Large intestine (tissue), 3 donors: ENCODE results near the gene ROBO2. TPM values are rescaled to one million over a fixed set of nuclear protein-coding genes. Genes with fewer than 3 reads are reported as not detected.

Experiments used
- DNase-seq, 2 donors: peaks; one replicate each; pipeline versions ENCODE4 v3.0.0 to v3.0.0-alpha.2; 2013
- H3K27ac ChIP-seq: one replicate; pipeline ENCODE4 v1.5.1; 2013; ENCODE audit warnings: low read length
- H3K27me3 ChIP-seq: 2 replicates; pipeline ENCODE4 v1.6.1; 2013; ENCODE audit warnings: low read length; ENCODE audit not compliant: control insufficient read depth, insufficient read depth
- H3K36me3 ChIP-seq: 2 replicates; pipeline ENCODE4 v1.6.1; 2013; ENCODE audit warnings: low read length; ENCODE audit not compliant: control insufficient read depth, insufficient read depth
- H3K4me1 ChIP-seq: one replicate; pipeline ENCODE4 v1.6.1; 2013; ENCODE audit warnings: low read length; ENCODE audit not compliant: control insufficient read depth, insufficient read depth
- H3K4me3 ChIP-seq: one replicate; pipeline ENCODE4 v1.5.1; 2013; ENCODE audit warnings: low read length
- H3K9me3 ChIP-seq: one replicate; pipeline ENCODE4 v1.6.1; 2013; ENCODE audit warnings: mild to moderate bottlenecking, low read depth, low read length, moderate library complexity; ENCODE audit not compliant: control insufficient read depth
- WGBS: methylation state at CpG from one replicate; pipeline ENCODE4 v1.1.5; 2013; ENCODE audit warnings: low lambda C conversion rate; ENCODE audit not compliant: insufficient coverage; 5-methylcytosine and 5-hydroxymethylcytosine counted together
- polyA plus RNA-seq: library from polyadenylated mRNA; unstranded; fragments of 120-200 nt; gene quantifications from one replicate; pipeline ENCODE4 v1.2.1, GENCODE V29; 2013

Gene ROBO2
- polyA plus RNA-seq, 1 donor = 9.6 TPM

DNA sequence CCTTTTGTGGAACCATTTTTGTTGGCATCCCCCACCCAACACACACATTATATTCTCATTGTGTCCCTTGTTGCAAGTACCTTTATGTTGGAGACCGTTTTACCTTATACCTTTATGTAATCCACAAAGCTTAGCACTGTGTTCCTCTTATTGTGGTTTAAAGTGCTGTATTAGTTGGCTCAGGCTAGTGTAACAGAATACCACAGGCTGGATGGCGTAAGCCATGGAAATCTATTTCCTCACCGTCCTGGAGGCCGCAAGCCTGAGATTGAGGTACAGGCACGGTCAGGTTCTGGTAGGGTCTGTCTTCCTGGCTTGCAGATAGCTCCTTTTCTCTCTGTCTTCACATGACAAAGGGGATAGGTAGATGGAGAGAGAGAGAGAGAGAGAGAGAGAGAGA lies 302.8 kb downstream of the ROBO2 start:
- Histone ChIP-seq H3K27me3 (no peaks in the 10 kb centered on the region), H3K4me3 (no peak overlapping the region), H3K27ac (no peak overlapping the region), H3K9me3 (no peaks in the 10 kb centered on the region), H3K36me3 (no peaks in the 10 kb centered on the region), H3K4me1 (no peaks in the 10 kb centered on the region)
- WGBS = no CpG with 5 or more reads among the region's 5 CpGs
- DNase-seq = no peak

DNA sequence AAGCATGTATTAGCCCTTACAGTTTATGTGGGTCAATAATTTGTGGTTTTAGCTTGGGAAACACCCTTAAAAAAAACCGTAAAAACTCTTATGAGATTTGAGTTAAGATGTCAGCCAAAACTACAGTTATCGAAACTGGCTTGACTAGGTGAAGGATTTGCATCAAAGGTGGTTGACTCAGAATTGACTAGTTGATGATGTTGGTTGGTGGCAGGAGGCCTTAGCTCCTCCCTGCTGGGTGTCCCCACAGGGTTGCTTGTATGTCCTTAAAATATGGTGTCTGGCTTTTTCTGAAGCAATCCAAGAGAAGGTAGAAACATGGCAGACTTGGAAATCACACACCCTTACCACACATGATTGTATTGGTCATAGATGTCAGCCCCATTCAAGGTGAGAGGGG lies 305.1 kb downstream of the ROBO2 start:
- WGBS = 100% methylated on average over 2 of the region's 2 CpGs
- DNase-seq = no peak

DNA sequence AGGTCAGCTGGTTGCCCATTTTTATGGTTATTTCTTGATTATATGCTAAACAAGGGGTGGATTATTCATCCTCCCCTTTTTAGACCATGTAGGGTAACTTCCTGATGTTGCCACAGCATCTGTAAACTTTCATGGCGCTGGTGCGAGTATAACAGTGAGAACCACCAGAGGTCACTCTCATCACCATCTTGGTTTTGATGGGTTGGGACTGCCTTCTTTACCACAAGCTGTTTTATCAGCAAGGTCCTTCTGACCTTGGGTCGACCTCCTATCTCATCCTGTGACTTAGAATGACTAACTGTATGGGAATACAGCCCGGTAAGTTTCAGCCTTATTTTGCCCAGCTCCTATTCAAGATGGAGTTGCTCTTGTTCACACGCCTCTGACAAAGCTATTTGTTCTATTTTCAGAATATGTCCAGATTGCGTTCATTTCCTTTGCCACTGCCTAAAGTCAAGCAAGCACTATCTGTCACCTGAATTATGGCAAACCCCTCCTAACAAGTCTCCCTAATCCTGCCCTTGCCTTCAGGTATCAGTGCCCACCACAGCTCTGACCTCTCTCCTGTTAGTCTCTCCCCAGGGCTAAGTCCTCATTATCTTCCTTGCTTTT lies 308.5 kb downstream of the ROBO2 start:
- H3K4me3 ChIP-seq = no peak overlapping the region
- H3K4me1 ChIP-seq = no peaks in the 10 kb centered on the region
- H3K9me3 ChIP-seq = no peaks in the 10 kb centered on the region
- H3K27ac ChIP-seq = no peak overlapping the region
- H3K27me3 ChIP-seq = no peaks in the 10 kb centered on the region
- peak in 1 of 2 donors; percentile 9 for DNase-seq
- WGBS = no CpG with 5 or more reads among the region's 6 CpGs
- H3K36me3 ChIP-seq = no peaks in the 10 kb centered on the region

More for the DNA sequence above, 305.1 kb downstream of the ROBO2 start:
- Histone ChIP-seq H3K27ac (no peak overlapping the region), H3K36me3 (no peaks in the 10 kb centered on the region), H3K4me3 (no peak overlapping the region), H3K4me1 (no peaks in the 10 kb centered on the region), H3K9me3 (no peaks in the 10 kb centered on the region), H3K27me3 (no peaks in the 10 kb centered on the region)

DNA sequence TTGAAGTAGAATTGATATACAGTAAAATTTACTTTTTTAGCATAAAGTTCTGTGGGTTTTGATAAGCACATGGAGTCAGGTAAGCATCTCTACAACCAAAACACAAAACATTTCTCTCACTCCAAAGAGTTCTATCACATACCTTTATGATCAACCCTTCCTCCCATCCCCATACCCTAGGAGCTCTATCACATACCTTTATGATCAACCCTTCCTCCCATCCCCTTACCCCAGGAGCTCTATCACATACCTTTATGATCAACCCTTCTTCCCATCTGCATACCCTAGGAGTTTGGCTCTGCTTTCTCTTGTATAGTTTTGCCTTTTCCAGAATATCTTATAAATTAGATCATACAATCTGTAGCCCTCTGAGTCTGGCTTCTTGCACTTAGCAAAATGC lies 315.1 kb downstream of the ROBO2 start:
- Histone ChIP-seq H3K36me3 (no peaks in the 10 kb centered on the region), H3K27ac (no peak overlapping the region), H3K4me3 (no peak overlapping the region), H3K27me3 (no peaks in the 10 kb centered on the region), H3K4me1 (no peaks in the 10 kb centered on the region), H3K9me3 (no peaks in the 10 kb centered on the region)
- DNase-seq = no peak

DNA sequence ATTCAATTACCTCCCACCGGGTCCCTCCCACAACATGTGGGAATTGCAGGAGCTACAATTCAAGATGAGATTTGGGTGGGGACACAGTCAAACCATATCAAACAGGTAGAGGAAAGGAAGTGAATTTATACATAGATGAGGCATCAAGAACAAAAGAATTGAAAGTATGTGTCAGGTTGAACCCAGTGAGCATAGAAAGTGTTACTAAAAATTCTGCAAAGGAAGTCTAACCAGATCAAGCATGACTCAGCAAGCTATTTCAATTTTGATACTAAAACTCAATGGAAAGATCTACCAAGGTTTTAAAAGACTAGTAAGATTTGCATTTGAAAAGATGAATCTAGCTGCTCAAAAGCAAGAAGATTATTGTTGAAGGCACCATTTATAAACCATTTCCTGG lies 323.0 kb downstream of the ROBO2 start:
- no CpG with 5 or more reads among the region's 1 CpG for WGBS
- Histone ChIP-seq H3K27me3 (no peaks in the 10 kb centered on the region), H3K36me3 (no peaks in the 10 kb centered on the region), H3K27ac (no peak overlapping the region), H3K4me1 (no peaks in the 10 kb centered on the region), H3K4me3 (no peak overlapping the region), H3K9me3 (no peaks in the 10 kb centered on the region)
- DNase-seq = no peak

DNA sequence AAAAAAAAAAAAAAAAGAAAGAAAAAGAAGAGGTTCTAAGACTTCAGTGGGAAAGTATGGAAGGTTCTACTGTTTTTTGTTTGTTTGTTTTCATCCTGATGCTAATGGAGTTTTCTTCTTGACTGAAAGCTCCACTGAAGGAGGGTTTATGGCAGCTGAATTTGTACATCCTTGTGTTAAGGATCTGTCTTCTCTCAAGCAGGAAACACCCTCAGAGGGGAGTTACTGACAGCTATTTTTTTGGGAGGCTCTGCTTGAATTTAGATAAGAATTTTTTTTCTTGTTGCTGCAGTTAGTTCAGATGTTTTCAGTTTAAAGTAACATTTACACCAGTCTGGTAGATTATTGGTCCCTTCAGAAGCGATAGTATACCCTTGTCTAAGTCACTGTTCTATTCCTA lies 325.3 kb downstream of the ROBO2 start:
- H3K9me3 ChIP-seq = no peaks in the 10 kb centered on the region
- H3K36me3 ChIP-seq = no peaks in the 10 kb centered on the region
- no peak overlapping the region for H3K27ac ChIP-seq
- no peak overlapping the region for H3K4me3 ChIP-seq
- no CpG with 5 or more reads among the region's 1 CpG for WGBS
- no peaks in the 10 kb centered on the region for H3K4me1 ChIP-seq
- DNase-seq = no peak
- no peaks in the 10 kb centered on the region for H3K27me3 ChIP-seq

DNA sequence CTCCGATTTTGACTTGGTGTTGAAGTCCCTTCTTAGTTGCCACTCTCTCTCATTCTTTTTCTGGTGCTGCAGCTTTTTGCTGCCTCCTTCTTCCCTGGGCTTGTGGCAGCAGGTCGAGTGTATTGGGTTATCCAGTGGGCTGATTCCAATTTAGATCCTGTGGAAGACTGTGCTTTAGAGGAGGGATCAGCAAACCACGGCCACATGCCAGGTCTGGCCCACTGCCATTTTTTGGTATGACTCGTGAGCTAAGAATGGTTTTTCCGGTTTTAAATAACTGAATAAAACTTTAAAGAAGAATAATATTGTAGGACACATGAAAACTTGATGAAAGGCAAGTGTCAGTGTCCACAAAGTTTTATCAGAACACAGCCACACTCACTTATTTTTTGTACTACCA lies 330.5 kb downstream of the ROBO2 start:
- Histone ChIP-seq H3K9me3 (no peaks in the 10 kb centered on the region), H3K27me3 (no peaks in the 10 kb centered on the region), H3K36me3 (no peaks in the 10 kb centered on the region), H3K4me3 (no peak overlapping the region), H3K4me1 (no peaks in the 10 kb centered on the region), H3K27ac (no peak overlapping the region)
- WGBS = 100% methylated on average over 3 of the region's 5 CpGs
- DNase-seq = no peak

DNA sequence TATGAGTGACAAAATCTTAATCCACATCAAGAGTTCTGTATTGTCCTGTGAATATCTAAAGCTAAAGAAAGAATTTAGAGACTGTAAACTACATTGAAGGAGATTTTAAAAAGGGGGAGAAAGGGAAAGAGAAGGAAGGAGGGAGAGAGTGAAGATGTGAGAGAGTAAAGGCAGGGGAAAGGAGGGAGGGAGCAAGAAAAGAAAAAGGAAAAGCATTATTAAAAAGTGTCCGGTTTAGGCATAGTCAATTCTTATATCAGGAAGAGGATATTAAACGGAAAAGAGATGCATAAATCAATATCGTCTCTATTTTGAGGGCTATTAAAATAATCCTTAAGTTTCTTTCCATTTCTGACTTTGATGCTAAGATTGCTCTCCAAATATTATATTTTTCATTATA lies 332.1 kb downstream of the ROBO2 start:
- Histone ChIP-seq H3K9me3 (no peaks in the 10 kb centered on the region), H3K4me1 (no peaks in the 10 kb centered on the region), H3K36me3 (no peaks in the 10 kb centered on the region), H3K27ac (no peak overlapping the region), H3K27me3 (no peaks in the 10 kb centered on the region), H3K4me3 (no peak overlapping the region)
- WGBS = 76% methylated on average over 3 of the region's 3 CpGs
- no peak for DNase-seq

DNA sequence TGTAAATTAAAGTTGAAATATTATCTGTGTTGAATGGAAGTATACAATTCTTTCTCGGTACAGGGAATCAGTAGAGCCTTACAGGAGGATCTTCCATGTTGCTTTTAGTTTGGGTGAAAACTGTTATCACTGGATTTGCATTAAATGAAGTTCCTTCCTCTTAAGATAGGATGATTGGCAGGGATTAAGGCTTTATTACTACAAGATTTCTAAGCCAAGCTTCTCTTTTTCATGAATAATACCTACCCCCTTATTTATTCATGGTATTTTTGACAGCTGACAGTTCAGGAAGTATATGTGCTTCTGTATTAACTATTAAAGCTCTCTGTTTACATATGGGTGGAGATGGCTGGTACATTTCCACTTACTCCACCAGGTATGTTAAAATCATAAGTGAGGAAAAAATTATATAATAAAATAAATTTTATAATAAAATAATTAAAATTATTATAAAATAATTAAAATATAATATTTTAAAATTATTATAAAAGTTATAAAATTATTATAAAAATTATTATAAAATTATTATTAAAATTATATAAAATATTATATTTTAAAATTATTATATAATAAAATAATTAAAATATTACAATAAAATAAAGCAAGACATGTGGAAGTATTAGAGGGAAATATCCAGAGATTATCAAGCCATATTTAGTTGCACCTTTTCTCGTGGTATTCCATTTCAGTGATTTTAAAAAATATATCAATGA lies 332.9 kb downstream of the ROBO2 start:
- H3K27me3 ChIP-seq = no peaks in the 10 kb centered on the region
- 80% methylated on average over 1 of the region's 2 CpGs for WGBS
- no peak for DNase-seq
- H3K4me1 ChIP-seq = no peaks in the 10 kb centered on the region
- no peaks in the 10 kb centered on the region for H3K9me3 ChIP-seq
- H3K36me3 ChIP-seq = no peaks in the 10 kb centered on the region
- H3K27ac ChIP-seq = no peak overlapping the region
- no peak overlapping the region for H3K4me3 ChIP-seq

DNA sequence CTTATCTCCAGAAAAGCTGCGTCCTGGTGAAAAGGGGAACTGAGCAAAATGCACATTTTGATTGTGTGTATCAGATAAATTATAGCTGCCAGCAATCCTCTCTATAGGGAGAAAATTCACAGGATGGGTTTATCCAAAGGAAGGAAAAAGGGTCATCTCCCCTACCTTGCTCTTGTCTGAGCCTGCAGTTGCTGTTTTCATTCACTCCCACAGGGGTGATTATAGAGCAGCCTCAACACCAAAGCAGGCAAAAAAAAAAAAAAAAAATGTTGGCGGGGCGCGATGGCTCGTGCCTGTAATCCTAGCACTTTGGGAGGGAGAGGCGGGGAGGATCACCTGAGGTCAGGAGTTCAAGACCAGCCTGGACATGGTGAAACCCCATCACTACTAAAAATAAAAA lies 333.7 kb downstream of the ROBO2 start:
- H3K36me3 ChIP-seq = no peaks in the 10 kb centered on the region
- no peak for DNase-seq
- WGBS = no CpG with 5 or more reads among the region's 6 CpGs
- H3K27me3 ChIP-seq = no peaks in the 10 kb centered on the region
- no peaks in the 10 kb centered on the region for H3K9me3 ChIP-seq
- H3K4me3 ChIP-seq = no peak overlapping the region
- no peak overlapping the region for H3K27ac ChIP-seq
- H3K4me1 ChIP-seq = no peaks in the 10 kb centered on the region

DNA sequence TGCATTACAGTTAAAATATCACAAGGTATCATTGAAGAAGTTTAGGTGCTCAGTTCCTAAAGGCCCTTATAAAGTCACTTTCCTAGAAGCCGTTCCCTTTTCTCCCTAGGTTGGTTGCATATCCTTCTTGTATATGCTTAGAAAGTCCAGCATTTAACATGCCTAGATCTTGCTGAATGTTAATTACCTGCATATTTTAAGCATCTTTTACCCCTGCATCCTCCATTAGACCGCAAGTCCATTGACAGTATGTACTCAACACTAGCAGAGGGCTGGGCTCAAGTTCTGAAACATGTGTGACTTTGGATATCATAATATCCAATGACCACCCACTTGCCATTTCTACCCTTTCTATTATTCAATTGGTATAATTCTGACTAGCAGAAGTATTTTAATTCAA lies 336.6 kb downstream of the ROBO2 start:
- Histone ChIP-seq H3K36me3 (no peaks in the 10 kb centered on the region), H3K4me3 (no peak overlapping the region), H3K27me3 (no peaks in the 10 kb centered on the region), H3K4me1 (no peaks in the 10 kb centered on the region), H3K9me3 (no peaks in the 10 kb centered on the region), H3K27ac (no peak overlapping the region)
- no peak for DNase-seq
- WGBS = no CpG with 5 or more reads among the region's 2 CpGs
